Measurements from ENCODE around the gene WEE1. TPM values are rescaled to one million over a fixed set of nuclear protein-coding genes. Genes with fewer than 3 reads are reported as not detected.

The WEE1 gene
- total RNA-seq, 1 donor from 2014 or later, result 50.7 TPM

GRCh38 chr11:9607511-9607899, 34.0 kb downstream of the WEE1 start:
- H3K27ac Mint-ChIP-seq (ENCODE audit: unreplicated experiment), result no peak overlapping the region

GRCh38 chr11:9609002-9609759, 35.7 kb downstream of the WEE1 start:
- no peak overlapping the region for H2AFZ ChIP-seq (ENCODE audit: low read depth, low read length)
- H3K79me2 ChIP-seq (ENCODE audit: insufficient read depth, low read length), result no peaks in the 10 kb centered on the region
- H3K4me1 ChIP-seq (ENCODE audit: insufficient read depth, low read length), result peaks cover 16% of the 10 kb centered on the region
- H3K9ac ChIP-seq (ENCODE audit: low read length), result no peak overlapping the region
- no peak for DNase-seq (ENCODE audit: low read depth)
- H3K4me3 ChIP-seq (ENCODE audit: insufficient read depth, low read depth, low read length), result no peak overlapping the region
- H3K4me2 ChIP-seq (ENCODE audit: low read length), result no peak overlapping the region
- H3K27ac Mint-ChIP-seq (ENCODE audit: unreplicated experiment), result no peak overlapping the region
- no peaks in the 10 kb centered on the region for H3K9me3 ChIP-seq (ENCODE audit: insufficient read depth, low read depth, low read length)
- FAIRE-seq, result no peak
- H3K27me3 Mint-ChIP-seq (ENCODE audit: low read depth, unreplicated experiment), result peaks cover 2% of the 10 kb centered on the region
- no peaks in the 10 kb centered on the region for H3K27me3 ChIP-seq (ENCODE audit: insufficient read depth, low read length)
- H3K36me3 ChIP-seq (ENCODE audit: insufficient read depth, low read length), result no peaks in the 10 kb centered on the region
- no peak overlapping the region for H3K27ac ChIP-seq (ENCODE audit: low read depth, low read length)
- TF ChIP-seq EZH2 (IDR thresholded peaks at IDR 0.05; ENCODE audit: insufficient read depth, low read length), result no peak
- TF ChIP-seq, protein P1, sequence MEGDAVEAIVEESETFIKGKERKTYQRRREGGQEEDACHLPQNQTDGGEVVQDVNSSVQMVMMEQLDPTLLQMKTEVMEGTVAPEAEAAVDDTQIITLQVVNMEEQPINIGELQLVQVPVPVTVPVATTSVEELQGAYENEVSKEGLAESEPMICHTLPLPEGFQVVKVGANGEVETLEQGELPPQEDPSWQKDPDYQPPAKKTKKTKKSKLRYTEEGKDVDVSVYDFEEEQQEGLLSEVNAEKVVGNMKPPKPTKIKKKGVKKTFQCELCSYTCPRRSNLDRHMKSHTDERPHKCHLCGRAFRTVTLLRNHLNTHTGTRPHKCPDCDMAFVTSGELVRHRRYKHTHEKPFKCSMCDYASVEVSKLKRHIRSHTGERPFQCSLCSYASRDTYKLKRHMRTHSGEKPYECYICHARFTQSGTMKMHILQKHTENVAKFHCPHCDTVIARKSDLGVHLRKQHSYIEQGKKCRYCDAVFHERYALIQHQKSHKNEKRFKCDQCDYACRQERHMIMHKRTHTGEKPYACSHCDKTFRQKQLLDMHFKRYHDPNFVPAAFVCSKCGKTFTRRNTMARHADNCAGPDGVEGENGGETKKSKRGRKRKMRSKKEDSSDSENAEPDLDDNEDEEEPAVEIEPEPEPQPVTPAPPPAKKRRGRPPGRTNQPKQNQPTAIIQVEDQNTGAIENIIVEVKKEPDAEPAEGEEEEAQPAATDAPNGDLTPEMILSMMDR (IDR thresholded peaks at IDR 0.05; ENCODE audit: insufficient read depth, low read depth, low read length), result no peak
- no peak overlapping the region for H3K4me3 Mint-ChIP-seq (ENCODE audit: unreplicated experiment)
- H3K36me3 Mint-ChIP-seq (ENCODE audit: low read depth, unreplicated experiment), result peaks cover 4% of the 10 kb centered on the region
- H3K4me1 Mint-ChIP-seq (ENCODE audit: low read depth, unreplicated experiment), result peaks cover 14% of the 10 kb centered on the region
- peaks cover 4% of the 10 kb centered on the region for H3K9me3 Mint-ChIP-seq (ENCODE audit: unreplicated experiment)
- H4K20me1 ChIP-seq (ENCODE audit: insufficient read depth, low read length), result no peaks in the 10 kb centered on the region

More at GRCh38 chr11:9607511-9607899, 34.0 kb downstream of the WEE1 start:
- Histone ChIP-seq H3K9ac (ENCODE audit: low read length) (no peak overlapping the region), H3K27ac (ENCODE audit: low read depth, low read length) (no peak overlapping the region), H4K20me1 (ENCODE audit: insufficient read depth, low read length) (no peaks in the 10 kb centered on the region), H3K4me3 (ENCODE audit: insufficient read depth, low read depth, low read length) (no peak overlapping the region), H3K9me3 (ENCODE audit: insufficient read depth, low read depth, low read length) (no peaks in the 10 kb centered on the region), H3K27me3 (ENCODE audit: insufficient read depth, low read length) (no peaks in the 10 kb centered on the region), H3K36me3 (ENCODE audit: insufficient read depth, low read length) (no peaks in the 10 kb centered on the region), H3K4me1 (ENCODE audit: insufficient read depth, low read length) (peaks cover 3% of the 10 kb centered on the region), H3K4me2 (ENCODE audit: low read length) (no peak overlapping the region), H3K79me2 (ENCODE audit: insufficient read depth, low read length) (no peaks in the 10 kb centered on the region), H2AFZ (ENCODE audit: low read depth, low read length) (no peak overlapping the region)
- Mint-ChIP-seq H3K4me1 (ENCODE audit: low read depth, unreplicated experiment) (peaks cover 9% of the 10 kb centered on the region), H3K36me3 (ENCODE audit: low read depth, unreplicated experiment) (peaks cover 4% of the 10 kb centered on the region), H3K9me3 (ENCODE audit: unreplicated experiment) (peaks cover 4% of the 10 kb centered on the region), H3K27me3 (ENCODE audit: low read depth, unreplicated experiment) (peaks cover 2% of the 10 kb centered on the region), H3K4me3 (ENCODE audit: unreplicated experiment) (no peak overlapping the region)
- no peak for FAIRE-seq
- TF ChIP-seq EZH2 (IDR thresholded peaks at IDR 0.05; ENCODE audit: insufficient read depth, low read length), result no peak
- TF ChIP-seq, protein P1 (IDR thresholded peaks at IDR 0.05; ENCODE audit: insufficient read depth, low read depth, low read length), result no peak
- DNase-seq (ENCODE audit: low read depth), result no peak

DNA sequence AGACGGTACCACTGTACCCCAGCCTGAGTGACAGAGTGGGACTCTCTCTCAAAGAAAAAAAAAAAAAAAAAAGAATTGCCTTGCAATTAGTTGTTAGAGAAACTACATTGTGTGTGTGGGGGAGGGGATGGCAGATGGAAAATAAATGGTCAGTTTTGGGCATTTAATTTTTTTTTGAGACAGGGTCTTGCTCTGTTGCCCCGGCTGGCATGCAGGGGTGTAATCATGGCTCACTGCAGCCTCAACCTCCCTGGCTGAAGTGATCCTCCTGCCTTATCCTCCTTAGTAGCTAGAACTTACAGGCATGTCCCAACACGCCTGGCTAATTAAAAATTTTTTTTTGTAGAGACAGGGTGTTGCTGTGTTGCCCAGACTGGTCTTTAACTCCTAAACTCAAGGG, 36.4 kb downstream of the WEE1 start:
- FAIRE-seq (no peak), DNase-seq (ENCODE audit: low read depth) (no peak)
- Histone ChIP-seq H3K4me1 (ENCODE audit: insufficient read depth, low read length) (peaks cover 23% of the 10 kb centered on the region), H3K9ac (ENCODE audit: low read length) (no peak overlapping the region), H3K27ac (ENCODE audit: low read depth, low read length) (no peak overlapping the region), H4K20me1 (ENCODE audit: insufficient read depth, low read length) (no peaks in the 10 kb centered on the region), H3K36me3 (ENCODE audit: insufficient read depth, low read length) (no peaks in the 10 kb centered on the region), H3K79me2 (ENCODE audit: insufficient read depth, low read length) (no peaks in the 10 kb centered on the region), H3K9me3 (ENCODE audit: insufficient read depth, low read depth, low read length) (no peaks in the 10 kb centered on the region), H3K4me3 (ENCODE audit: insufficient read depth, low read depth, low read length) (no peak overlapping the region), H3K4me2 (ENCODE audit: low read length) (no peak overlapping the region), H2AFZ (ENCODE audit: low read depth, low read length) (no peak overlapping the region), H3K27me3 (ENCODE audit: insufficient read depth, low read length) (no peaks in the 10 kb centered on the region)
- H3K9me3 Mint-ChIP-seq (ENCODE audit: unreplicated experiment), result peaks cover 4% of the 10 kb centered on the region
- peaks cover 4% of the 10 kb centered on the region for H3K36me3 Mint-ChIP-seq (ENCODE audit: low read depth, unreplicated experiment)
- no peak for TF ChIP-seq EZH2 (IDR thresholded peaks at IDR 0.05; ENCODE audit: insufficient read depth, low read length)
- TF ChIP-seq, protein P1 (IDR thresholded peaks at IDR 0.05; ENCODE audit: insufficient read depth, low read depth, low read length), result no peak
- peaks cover 17% of the 10 kb centered on the region for H3K4me1 Mint-ChIP-seq (ENCODE audit: low read depth, unreplicated experiment)
- no peak overlapping the region for H3K4me3 Mint-ChIP-seq (ENCODE audit: unreplicated experiment)
- no peak overlapping the region for H3K27ac Mint-ChIP-seq (ENCODE audit: unreplicated experiment)
- peaks cover 2% of the 10 kb centered on the region for H3K27me3 Mint-ChIP-seq (ENCODE audit: low read depth, unreplicated experiment)
